ENCODE data around the gene MAFG. TPM values are rescaled to one million over a fixed set of nuclear protein-coding genes. Genes with fewer than 3 reads are reported as not detected.

The MAFG gene
- total and polyA plus RNA-seq, 2 experiments from 2014 or later = 21.3 to 28.5 TPM

DNA sequence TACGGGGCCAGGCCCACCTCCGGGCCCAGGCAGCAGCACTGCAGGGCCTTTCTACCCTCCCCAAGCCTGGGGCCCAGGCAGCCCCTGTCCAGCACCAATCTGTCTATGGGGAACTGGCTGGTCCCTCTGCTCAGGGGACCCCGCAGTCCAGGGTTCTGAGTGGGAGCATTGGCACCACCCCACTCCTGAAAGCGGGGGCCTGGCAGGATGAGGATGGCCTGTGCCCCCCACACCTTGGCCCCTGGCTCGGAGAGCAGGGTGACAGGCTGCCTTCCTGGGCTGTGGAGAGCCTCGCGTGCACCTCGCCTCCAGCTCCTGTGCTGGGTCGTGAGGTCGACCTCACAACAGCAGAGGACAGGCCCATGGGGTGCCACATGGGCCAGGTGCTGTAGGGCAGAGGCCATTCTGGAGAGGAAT is 24.1 kb downstream of the MAFG start:
- no peaks in the 10 kb centered on the region for H3K9me2 ChIP-seq (replicated peaks; ENCODE audit: insufficient read depth)
- no peak overlapping the region for H3K27ac ChIP-seq

DNA sequence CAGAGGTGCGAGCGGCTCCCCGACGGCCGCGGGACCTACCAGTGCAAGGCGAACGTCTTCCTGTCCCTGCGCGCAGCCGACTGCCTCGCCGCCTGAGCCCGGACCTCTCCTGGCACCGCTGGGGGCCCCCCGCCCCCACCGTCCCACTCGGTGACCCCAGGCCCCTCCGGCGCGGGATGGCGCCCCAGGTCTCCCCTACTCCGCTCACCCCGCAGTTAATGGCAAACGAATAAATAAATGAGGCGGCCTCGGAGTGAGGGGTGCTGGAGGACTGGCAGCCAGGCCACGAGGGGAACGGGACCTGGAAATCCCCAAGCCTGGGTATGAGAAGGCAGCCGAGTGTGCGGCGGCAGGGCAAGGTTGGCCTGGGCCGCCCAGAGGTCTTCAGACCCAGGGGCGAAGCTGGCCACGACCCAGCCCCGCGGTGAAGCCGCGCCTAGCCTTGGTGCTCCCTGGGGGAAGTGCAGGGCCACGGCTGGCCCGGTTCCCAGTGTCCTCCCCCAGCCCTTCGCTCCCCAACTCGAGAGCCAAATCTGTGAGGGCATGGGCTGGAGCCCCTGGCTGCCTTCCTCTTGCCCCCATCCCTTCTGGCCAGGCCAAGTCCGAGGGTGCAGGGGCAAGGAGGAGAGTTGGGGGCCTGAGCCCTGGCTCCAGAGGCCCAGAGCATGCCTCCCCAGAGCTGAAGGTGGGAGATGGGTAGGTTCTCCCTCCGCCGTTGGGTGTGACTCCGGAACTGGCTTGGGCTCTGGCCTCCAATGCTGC is 24.7 kb downstream of the MAFG start:
- Histone ChIP-seq H3K79me2 (no peaks in the 10 kb centered on the region), H3K27me3 (no peaks in the 10 kb centered on the region), H3K9me2 (replicated peaks; ENCODE audit: insufficient read depth) (no peaks in the 10 kb centered on the region), H3K4me1 (ENCODE audit: insufficient read depth) (peaks cover 11% of the 10 kb centered on the region), H3K27ac (no peak overlapping the region), H4K20me1 (ENCODE audit: insufficient read depth, poor library complexity, severe bottlenecking) (peaks cover 3% of the 10 kb centered on the region), H3K4me2 (peak overlapping the region; percentile 91), H3K9me3 (ENCODE audit: low read depth) (no peaks in the 10 kb centered on the region), H3K4me3 (no peak overlapping the region), H2AFZ (no peak overlapping the region), H3K36me3 (replicated peaks; ENCODE audit: insufficient read depth, low read depth) (no peaks in the 10 kb centered on the region)
- DNase-seq (ENCODE audit: low spot score) = no peak
- 75% methylated on average over 26 of the region's 47 CpGs for WGBS (ENCODE audit: low lambda C conversion rate, missing lambda C conversion rate)
- TF ChIP-seq, protein P1, sequence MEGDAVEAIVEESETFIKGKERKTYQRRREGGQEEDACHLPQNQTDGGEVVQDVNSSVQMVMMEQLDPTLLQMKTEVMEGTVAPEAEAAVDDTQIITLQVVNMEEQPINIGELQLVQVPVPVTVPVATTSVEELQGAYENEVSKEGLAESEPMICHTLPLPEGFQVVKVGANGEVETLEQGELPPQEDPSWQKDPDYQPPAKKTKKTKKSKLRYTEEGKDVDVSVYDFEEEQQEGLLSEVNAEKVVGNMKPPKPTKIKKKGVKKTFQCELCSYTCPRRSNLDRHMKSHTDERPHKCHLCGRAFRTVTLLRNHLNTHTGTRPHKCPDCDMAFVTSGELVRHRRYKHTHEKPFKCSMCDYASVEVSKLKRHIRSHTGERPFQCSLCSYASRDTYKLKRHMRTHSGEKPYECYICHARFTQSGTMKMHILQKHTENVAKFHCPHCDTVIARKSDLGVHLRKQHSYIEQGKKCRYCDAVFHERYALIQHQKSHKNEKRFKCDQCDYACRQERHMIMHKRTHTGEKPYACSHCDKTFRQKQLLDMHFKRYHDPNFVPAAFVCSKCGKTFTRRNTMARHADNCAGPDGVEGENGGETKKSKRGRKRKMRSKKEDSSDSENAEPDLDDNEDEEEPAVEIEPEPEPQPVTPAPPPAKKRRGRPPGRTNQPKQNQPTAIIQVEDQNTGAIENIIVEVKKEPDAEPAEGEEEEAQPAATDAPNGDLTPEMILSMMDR (IDR thresholded peaks at IDR 0.05; ENCODE audit: poor library complexity) = no peak
- TF ChIP-seq EZH2 (IDR thresholded peaks at IDR 0.05; ENCODE audit: borderline replicate concordance) = peak; percentile 11

More for the DNA sequence above, 24.1 kb downstream of the MAFG start:
- Histone ChIP-seq H3K9me3 (ENCODE audit: low read depth) (no peaks in the 10 kb centered on the region), H3K36me3 (replicated peaks; ENCODE audit: insufficient read depth, low read depth) (no peaks in the 10 kb centered on the region), H2AFZ (no peak overlapping the region), H3K79me2 (peaks cover 3% of the 10 kb centered on the region), H3K27me3 (no peaks in the 10 kb centered on the region), H3K4me3 (no peak overlapping the region), H3K4me1 (ENCODE audit: insufficient read depth) (peaks cover 11% of the 10 kb centered on the region), H4K20me1 (ENCODE audit: insufficient read depth, poor library complexity, severe bottlenecking) (peaks cover 3% of the 10 kb centered on the region), H3K4me2 (no peak overlapping the region)
- DNase-seq (ENCODE audit: low spot score) = no peak
- 92% methylated on average over 10 of the region's 10 CpGs for WGBS (ENCODE audit: low lambda C conversion rate, missing lambda C conversion rate)
- TF ChIP-seq EZH2 (IDR thresholded peaks at IDR 0.05; ENCODE audit: borderline replicate concordance) (no peak), EZH2phosphoT487 (IDR thresholded peaks at IDR 0.05; ENCODE audit: low read depth, severe bottlenecking, unreplicated experiment) (no peak)
- TF ChIP-seq, protein P1 (IDR thresholded peaks at IDR 0.05; ENCODE audit: poor library complexity) = no peak

DNA sequence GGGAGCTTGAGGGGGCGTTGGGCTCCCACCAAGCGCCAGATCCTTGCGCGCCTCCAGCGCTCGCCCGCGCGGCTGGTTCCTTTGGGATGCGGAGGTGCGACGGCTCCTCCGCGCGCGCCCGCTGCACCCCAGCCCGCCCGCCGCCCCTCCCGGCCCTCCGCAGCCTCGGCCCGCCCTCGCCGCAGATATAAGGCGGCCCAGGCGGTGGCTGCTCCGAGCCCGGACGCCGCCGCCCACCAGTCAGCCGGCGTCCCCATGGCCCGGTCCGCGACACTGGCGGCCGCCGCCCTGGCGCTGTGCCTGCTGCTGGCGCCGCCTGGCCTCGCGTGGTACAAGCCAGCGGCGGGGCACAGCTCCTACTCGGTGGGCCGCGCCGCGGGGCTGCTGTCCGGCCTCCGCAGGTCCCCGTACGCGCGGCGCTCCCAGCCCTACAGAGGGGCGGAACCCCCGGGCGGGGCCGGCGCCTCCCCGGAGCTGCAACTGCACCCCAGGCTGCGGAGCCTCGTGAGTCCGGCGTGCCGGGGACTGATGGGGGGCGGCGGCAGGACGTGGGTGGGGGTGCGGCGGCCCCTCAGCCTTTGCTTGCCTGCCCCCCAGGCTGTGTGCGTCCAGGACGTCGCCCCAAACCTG is 25.4 kb downstream of the MAFG start, which contains the start of gene NPB:
Gene NPB, plus strand, starts transcription at position 216 of the 630 bp plus-strand sequence. Its CDS starts 40 bp downstream, at position 256.
- H3K36me3 ChIP-seq (replicated peaks; ENCODE audit: insufficient read depth, low read depth) = no peaks in the 10 kb centered on the region
- H3K27me3 ChIP-seq = no peaks in the 10 kb centered on the region
- no peaks in the 10 kb centered on the region for H3K9me2 ChIP-seq (replicated peaks; ENCODE audit: insufficient read depth)
- H4K20me1 ChIP-seq (ENCODE audit: insufficient read depth, poor library complexity, severe bottlenecking) = peaks cover 3% of the 10 kb centered on the region
- no peak within 1 kb of the TSS for H3K27ac ChIP-seq
- no peak within 1 kb of the TSS for H3K4me3 ChIP-seq
- no peaks in the 10 kb centered on the region for H3K79me2 ChIP-seq
- H2AFZ ChIP-seq = no peak within 1 kb of the TSS
- 3% methylated on average over 42 of the region's 79 CpGs for WGBS (ENCODE audit: low lambda C conversion rate, missing lambda C conversion rate)
- H3K4me2 ChIP-seq = peak within 1 kb of the TSS; percentile 91
- no peak for TF ChIP-seq EZH2phosphoT487 (IDR thresholded peaks at IDR 0.05; ENCODE audit: low read depth, severe bottlenecking, unreplicated experiment)
- TF ChIP-seq EZH2 (IDR thresholded peaks at IDR 0.05; ENCODE audit: borderline replicate concordance) = peak; percentile 62
- DNase-seq (ENCODE audit: low spot score) = peak; percentile 68
- peaks cover 11% of the 10 kb centered on the region for H3K4me1 ChIP-seq (ENCODE audit: insufficient read depth)
- H3K9me3 ChIP-seq (ENCODE audit: low read depth) = no peaks in the 10 kb centered on the region

All from hepatocyte (in vitro differentiated cells).